HTERT RPE-1 (cell line): ENCODE measurements around the gene HSPA12B.

Source experiments
- in situ Hi-C: fragments of 300-500 bp; cut with MboI; formaldehyde crosslinking; loops from 4 replicates; pipeline ENCODE4 v1.14.3; 2020; ENCODE audit warnings: low sequenced_read_pairs

Gene HSPA12B

DNA sequence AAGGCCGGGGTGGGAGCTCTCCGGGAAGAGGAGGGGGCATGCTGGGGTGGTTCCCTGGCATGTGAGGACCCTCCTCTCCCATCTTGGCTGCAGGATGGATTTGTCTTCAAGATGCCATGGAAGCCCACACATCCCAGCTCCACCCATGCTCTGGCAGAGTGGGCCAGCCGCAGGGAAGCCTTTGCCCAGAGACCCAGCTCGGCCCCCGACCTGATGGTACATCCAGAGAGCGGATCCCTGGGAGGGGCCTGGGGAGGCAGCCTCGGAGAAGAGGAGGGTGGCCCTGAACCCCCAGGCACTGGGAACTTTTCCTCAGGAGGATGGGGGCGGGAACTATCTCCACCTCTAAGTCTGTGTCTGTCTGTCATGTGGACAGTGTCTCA lies 68.4 kb downstream of the HSPA12B start:
- in situ Hi-C loops: no loop called here

DNA sequence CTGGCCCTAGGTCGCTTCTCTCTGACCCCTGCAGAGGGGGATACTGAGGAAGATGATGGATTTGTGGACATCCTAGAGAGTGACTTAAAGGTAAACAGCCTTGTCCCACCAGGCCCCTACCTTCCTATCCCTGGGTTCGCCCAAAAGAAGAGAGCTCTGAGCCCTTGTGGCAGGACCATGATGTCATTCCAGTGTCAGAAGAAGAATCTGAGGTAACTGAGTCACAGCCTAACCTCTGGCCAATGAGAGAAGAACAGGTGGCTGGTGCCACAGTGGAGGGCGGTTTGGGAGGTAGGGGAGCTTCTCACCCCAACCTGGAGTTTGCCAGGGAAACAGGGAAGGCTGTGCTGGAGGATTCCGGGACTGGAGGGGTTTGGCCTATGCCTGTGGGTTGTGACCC lies 68.8 kb downstream of the HSPA12B start:
- in situ Hi-C loops: no loop called here

DNA sequence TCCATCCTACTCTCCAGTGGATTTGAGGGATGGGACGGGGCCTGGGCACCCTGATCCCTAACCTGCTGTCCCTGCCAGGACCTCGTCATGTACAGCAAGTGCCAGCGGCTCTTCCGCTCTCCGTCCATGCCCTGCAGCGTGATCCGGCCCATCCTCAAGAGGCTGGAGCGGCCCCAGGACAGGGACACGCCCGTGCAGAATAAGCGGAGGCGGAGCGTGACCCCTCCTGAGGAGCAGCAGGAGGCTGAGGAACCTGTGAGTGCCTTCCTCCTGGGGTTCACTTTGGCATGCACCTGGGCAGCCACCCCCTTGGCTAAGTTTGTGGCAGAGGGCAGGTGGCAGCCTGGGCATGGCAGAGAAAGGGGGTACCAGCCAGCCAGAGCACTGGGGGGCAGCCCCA lies 69.4 kb downstream of the HSPA12B start:
- in situ Hi-C loops: no loop called here
